Loucy (cell line): ENCODE results near the gene SP2.

Experiments used
- H2AFZ ChIP-seq: fragments of 200-600 bp; sonication (generic); 2 replicates; pipeline ENCODE4 v1.6.0; 2016; ENCODE audit warnings: antibody characterized with exemption, mild to moderate bottlenecking, low read length, moderate library complexity
- H3F3A ChIP-seq: fragments of 200-600 bp; 2 replicates; pipeline ENCODE4 v1.6.0; 2016; ENCODE audit warnings: antibody characterized with exemption, low read depth, mild to moderate bottlenecking
- H3K27me3 ChIP-seq: fragments of 200-600 bp; sonication (generic); 2 replicates; pipeline ENCODE4 v1.6.1; 2014; ENCODE audit warnings: low read length, mild to moderate bottlenecking; ENCODE audit not compliant: insufficient read depth, poor library complexity, severe bottlenecking
- H3K36me3 ChIP-seq: fragments of 200-600 bp; sonication (generic); 2 replicates; pipeline ENCODE4 v1.6.1; 2016; ENCODE audit warnings: low read length; ENCODE audit not compliant: insufficient read depth
- H3K4me1 ChIP-seq: fragments of 200-600 bp; sonication (generic); 2 replicates; pipeline ENCODE4 v1.5.1; 2014; ENCODE audit warnings: low read length, mild to moderate bottlenecking; ENCODE audit not compliant: insufficient read depth, poor library complexity, severe bottlenecking
- H3K4me2 ChIP-seq: fragments of 200-600 bp; sonication (generic); 2 replicates; pipeline ENCODE4 v1.6.0; 2014; ENCODE audit warnings: antibody characterized with exemption, low read length, low read depth, mild to moderate bottlenecking; ENCODE audit not compliant: poor library complexity, severe bottlenecking
- H3K4me3 ChIP-seq: fragments of 200-600 bp; sonication (generic); 2 replicates; pipeline ENCODE4 v1.5.1; 2014; ENCODE audit warnings: low read length, mild to moderate bottlenecking, mixed read lengths; ENCODE audit not compliant: poor library complexity, severe bottlenecking
- H3K79me2 ChIP-seq: fragments of 200-600 bp; sonication (generic); 2 replicates; pipeline ENCODE4 v1.6.1; 2014; ENCODE audit warnings: low read length; ENCODE audit not compliant: insufficient read depth
- H3K9ac ChIP-seq: fragments of 200-600 bp; sonication (generic); 2 replicates; pipeline ENCODE4 v1.6.0; 2014; ENCODE audit warnings: mild to moderate bottlenecking, low read depth, low read length, moderate library complexity; ENCODE audit not compliant: poor library complexity, severe bottlenecking
- H3K9me2 ChIP-seq: fragments of 200-600 bp; sonication (generic); replicated peaks from 2 replicates; pipeline ENCODE4 v1.6.1; 2016; ENCODE audit warnings: low read depth, low read length, mixed read lengths
- H3K9me3 ChIP-seq: fragments of 200-600 bp; sonication (generic); 2 replicates; pipeline ENCODE4 v1.6.1; 2014; ENCODE audit warnings: mild to moderate bottlenecking, antibody characterized with exemption, low read length, low read depth; ENCODE audit not compliant: insufficient read depth
- H4K20me1 ChIP-seq: fragments of 200-600 bp; sonication (generic); 2 replicates; pipeline ENCODE4 v1.6.0; 2014; ENCODE audit warnings: antibody characterized with exemption, low read length, mild to moderate bottlenecking; ENCODE audit not compliant: insufficient read depth, poor library complexity, severe bottlenecking
- CTCF ChIP-seq: fragments of 200-600 bp; sonication (generic); conservative IDR thresholded peaks from 2 replicates; pipeline ENCODE4 v1.5.1; 2014; ENCODE audit warnings: mild to moderate bottlenecking, antibody characterized with exemption, low read length
- EZH2phosphoT487 ChIP-seq: fragments of 200-600 bp; IDR thresholded peaks from 2 replicates; pipeline ENCODE4 v1.6.1; 2018; ENCODE audit warnings: antibody characterized with exemption, mild to moderate bottlenecking, moderate library complexity, borderline replicate concordance

The SP2 gene

GRCh38 chr17:47860386-47860785, 35.6 kb upstream of the SP2 start:
- no peak overlapping the region for H3K4me2 ChIP-seq
- no peaks in the 10 kb centered on the region for H3K4me1 ChIP-seq
- H3F3A ChIP-seq = no peaks in the 10 kb centered on the region
- H3K27me3 ChIP-seq = no peaks in the 10 kb centered on the region
- TF ChIP-seq EZH2phosphoT487 (no peak), CTCF (no peak)
- no peaks in the 10 kb centered on the region for H3K79me2 ChIP-seq
- H3K9me3 ChIP-seq = no peaks in the 10 kb centered on the region
- no peaks in the 10 kb centered on the region for H3K9me2 ChIP-seq
- H4K20me1 ChIP-seq = no peaks in the 10 kb centered on the region
- no peak overlapping the region for H3K4me3 ChIP-seq
- no peak overlapping the region for H2AFZ ChIP-seq
- H3K9ac ChIP-seq = no peak overlapping the region
- no peaks in the 10 kb centered on the region for H3K36me3 ChIP-seq

DNA sequence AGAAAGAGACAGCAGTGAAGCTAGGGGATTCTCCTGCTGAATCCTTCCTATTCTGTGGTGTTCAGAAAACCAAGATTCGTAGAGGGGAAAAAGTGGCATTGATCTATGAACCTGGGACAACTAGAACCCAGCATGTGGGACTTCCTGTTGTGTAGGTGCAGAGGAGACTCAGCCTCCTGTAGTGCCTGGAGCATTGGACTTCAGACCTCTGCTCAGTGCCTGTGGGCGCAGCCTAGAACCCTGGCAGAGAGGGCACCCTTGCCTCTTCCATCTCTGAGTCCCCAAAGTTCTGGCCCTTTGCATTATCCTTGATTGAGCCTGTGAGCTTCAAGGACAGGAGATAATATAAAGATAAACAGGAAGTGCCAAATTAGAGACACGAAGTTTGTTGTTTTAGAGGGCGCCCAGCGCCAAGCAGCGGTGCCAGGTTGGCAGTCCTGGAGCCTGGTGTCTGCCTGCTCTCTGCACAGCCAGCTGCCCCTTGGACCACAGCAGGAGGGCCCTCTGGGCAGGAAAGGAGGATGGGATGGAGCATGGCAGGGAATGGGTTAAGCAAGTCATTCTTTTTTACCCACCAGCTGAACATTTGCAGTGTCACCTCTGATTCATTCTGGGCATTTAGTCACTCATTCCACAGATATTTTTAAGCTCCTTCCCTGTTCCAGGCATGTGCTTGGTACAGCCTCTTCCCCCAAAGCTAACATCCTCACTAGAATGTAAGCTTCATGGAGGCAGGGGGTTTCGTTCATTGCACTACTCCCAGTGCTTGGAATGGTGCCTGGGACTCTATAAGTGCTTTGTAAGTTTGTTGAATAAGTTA, 33.2 kb upstream of the SP2 start:
- Histone ChIP-seq H3K4me3 (no peak overlapping the region), H3K4me1 (no peaks in the 10 kb centered on the region), H3F3A (no peaks in the 10 kb centered on the region), H3K36me3 (no peaks in the 10 kb centered on the region), H3K27me3 (no peaks in the 10 kb centered on the region), H3K79me2 (no peaks in the 10 kb centered on the region), H3K4me2 (no peak overlapping the region), H4K20me1 (no peaks in the 10 kb centered on the region), H3K9ac (no peak overlapping the region), H3K9me3 (no peaks in the 10 kb centered on the region), H3K9me2 (no peaks in the 10 kb centered on the region), H2AFZ (no peak overlapping the region)
- TF ChIP-seq CTCF (no peak), EZH2phosphoT487 (no peak)

GRCh38 chr17:47864791-47865216, 31.2 kb upstream of the SP2 start:
- Histone ChIP-seq H3K36me3 (no peaks in the 10 kb centered on the region), H4K20me1 (no peaks in the 10 kb centered on the region), H3K9me2 (no peaks in the 10 kb centered on the region), H3K9ac (no peak overlapping the region), H3K4me2 (no peak overlapping the region), H3K79me2 (no peaks in the 10 kb centered on the region), H3K9me3 (no peaks in the 10 kb centered on the region), H3K27me3 (no peaks in the 10 kb centered on the region), H3F3A (no peaks in the 10 kb centered on the region), H3K4me1 (no peaks in the 10 kb centered on the region), H2AFZ (no peak overlapping the region), H3K4me3 (no peak overlapping the region)
- TF ChIP-seq EZH2phosphoT487 (no peak), CTCF (no peak)
